Islet of Langerhans (tissue), 1 donor: ENCODE data around the gene PARP3.

Experiments used
- FAIRE-seq: peaks from one replicate; lab custom pipeline; 2011; peaks lifted over from hg19 to GRCh38; lab: Jason Lieb, UNC

Gene PARP3

GRCh38 chr3:51934139-51934850 is 7.9 kb upstream of the PARP3 start:
- no peak for FAIRE-seq

- FAIRE-seq: no peak
Measured at GRCh38 chr3:51934991-51935885, 6.9 kb upstream of the PARP3 start.

DNA sequence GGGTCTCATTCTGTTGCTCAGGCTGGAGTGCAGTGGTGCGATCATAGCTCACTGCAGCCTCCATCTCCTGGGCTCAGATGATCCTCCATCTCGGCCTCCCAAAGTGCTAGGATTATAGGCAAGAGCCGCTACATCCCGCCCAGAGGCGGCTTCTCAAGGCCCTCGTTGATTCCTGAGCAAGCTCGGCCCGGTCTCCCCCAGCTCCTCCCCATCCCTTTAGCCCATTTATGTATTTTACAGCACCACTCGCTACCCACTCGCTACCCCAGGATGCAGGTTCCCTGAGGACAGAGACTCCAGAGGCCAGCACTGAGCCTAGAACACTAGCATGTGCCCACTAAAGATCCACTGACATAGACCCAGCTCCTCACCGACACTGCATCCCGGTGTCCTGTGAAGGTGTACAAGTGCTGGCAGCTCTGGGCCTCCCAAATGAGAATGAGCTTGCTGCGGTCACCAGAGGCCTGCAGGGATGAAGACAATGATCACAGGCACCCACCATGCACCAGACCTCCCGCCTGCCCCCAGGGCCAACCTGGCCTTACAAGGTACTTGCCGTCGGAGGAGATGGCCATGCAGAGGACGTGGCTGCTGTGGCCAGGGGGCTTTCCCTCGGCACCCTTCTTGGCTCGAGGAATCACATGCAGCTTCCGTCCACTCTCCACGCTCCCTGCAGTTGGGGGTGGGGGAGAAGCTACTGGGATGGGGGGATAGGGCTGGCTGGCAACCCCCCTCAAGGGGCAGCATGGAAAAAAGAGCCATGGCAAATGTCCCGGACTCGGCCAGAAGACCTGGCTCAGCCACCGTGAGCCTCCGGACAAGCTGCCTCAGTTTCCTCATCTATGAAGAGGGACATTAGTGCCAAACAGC is 6.0 kb upstream of the PARP3 start:
- no peak for FAIRE-seq

DNA sequence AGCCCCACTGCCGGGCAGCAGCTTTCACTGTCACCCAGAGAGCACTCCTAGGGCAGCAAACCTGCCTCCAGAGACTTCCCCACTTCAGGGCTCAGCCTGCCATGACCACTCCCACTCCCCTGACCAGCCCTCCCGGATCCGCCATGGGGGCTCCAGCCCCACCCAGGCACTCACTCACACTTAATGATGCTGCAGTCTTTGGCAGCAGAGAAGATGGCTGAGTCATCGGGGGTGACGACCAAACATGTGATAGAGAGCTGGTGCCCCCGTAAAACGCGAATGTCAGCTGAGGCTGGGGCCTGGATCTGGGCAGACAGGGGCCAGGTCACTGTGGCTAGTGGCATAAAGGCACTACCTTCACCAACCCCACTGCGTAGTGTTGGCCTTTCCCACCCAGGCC is 5.1 kb upstream of the PARP3 start:
- FAIRE-seq: no peak

GRCh38 chr3:51937611-51938450 is 4.3 kb upstream of the PARP3 start:
- no peak for FAIRE-seq

DNA sequence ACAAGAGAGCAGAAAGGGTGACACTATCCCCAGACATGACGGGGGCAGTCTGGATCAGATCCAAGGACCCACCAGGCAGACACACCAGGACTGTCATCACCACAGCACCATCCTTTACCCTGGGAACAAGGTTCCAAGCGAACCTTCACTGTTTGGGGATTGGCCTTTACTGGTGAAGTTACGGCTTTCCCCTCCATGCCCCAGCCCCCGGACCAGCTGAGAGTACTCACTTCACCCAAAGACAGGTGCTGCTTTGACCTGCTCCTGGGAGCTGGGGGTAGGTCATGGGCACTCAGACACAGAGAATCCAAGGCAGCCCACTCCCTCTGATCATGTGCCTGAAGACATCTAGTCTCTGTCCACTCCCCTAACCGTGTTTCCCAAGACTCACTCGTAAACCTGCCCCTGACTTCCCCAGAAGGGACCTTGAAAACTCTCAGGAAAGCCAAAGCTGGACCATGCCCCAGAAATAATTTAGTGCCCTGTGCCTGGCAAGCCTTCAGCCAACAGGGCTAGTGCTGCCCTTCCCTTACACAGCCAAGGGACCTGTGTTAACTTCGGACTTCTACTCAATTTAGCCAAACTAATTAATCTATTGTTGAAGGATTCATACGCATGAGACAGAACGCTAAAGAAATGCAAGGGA is 3.3 kb upstream of the PARP3 start:
- FAIRE-seq: no peak

DNA sequence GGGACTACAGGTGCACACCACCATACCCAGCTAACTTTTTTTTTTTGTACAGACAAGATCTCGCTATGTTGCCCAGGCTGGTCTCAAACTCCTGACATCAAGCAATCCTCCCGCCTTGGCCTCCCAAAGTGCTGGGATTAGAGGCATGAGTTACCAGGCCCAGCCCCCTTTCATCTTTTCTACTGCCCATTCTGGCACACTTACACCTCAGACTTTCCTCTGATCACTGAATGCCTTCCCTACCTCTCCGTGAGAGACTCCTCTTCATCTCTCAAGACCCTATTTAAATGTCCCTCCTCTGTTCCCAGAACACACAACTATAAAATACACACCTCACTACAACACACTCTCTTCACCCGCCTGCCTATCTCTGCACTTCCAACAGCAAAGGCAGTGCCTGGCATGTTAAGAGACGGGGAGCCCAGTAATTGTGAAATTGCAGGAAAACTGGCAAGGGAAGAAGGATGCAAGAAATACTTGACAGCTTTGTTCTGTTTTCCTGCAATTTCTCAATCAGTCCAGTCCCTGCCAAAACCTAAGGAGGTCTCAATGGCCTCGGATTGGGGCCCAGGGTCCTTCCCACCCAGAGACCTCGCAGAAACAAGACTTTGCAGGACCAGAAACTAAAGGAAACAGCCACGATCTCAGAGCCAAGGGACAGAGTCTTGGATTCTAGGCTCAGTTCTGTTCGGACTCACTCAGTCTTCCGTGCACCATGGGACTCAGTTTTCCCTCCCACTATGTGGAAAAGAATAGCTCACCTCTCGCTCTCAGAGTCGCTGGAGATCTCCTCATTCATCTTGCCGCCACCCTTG is 1.3 kb upstream of the PARP3 start:
- no peak for FAIRE-seq

- FAIRE-seq: no peak
Measured at GRCh38 chr3:51941463-51941797, 733 bp upstream of the PARP3 start.

GRCh38 chr3:51942603-51943450 is 664 bp downstream of the PARP3 start:
- FAIRE-seq: no peak

DNA sequence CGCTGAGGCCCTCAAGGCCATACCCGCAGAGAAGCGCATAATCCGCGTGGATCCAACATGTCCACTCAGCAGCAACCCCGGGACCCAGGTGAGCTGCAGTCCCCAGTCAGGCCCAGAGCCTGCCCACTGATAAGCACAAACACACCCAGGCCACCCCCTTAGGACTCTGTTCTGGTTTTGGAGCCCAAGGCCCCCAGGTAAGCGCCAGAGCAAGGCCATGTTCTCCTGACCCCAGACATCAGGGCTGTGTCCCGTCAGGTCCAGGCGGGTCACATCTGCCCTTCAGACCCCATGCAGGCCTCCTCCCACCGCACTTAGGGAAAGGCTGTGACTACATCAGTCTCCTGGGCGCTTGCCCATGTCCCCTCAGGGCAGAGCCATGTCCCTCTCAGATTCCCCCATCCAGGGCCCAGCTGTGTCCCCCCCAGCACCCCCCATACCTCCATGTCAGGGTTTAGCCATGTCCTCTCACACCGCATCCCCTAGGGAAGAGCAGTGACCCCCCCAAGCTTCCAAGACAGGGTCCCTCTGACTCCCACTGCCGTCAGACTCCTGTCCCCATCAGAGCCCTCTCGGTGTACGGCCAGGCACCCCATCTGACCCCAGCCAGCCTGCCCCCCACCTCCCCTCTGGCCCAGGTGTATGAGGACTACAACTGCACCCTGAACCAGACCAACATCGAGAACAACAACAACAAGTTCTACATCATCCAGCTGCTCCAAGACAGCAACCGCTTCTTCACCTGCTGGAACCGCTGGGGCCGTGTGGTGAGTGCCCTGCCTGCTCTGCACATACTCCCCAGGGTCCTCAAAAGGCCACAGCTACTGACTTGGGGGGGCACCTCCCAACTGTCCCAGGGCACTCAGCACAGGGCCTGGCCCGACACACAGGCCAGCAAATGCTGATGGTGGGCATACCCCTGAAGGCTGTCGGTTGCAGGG is 1.6 kb downstream of the PARP3 start:
- no peak for FAIRE-seq

GRCh38 chr3:51944451-51945021 is 2.4 kb downstream of the PARP3 start:
- FAIRE-seq: no peak

DNA sequence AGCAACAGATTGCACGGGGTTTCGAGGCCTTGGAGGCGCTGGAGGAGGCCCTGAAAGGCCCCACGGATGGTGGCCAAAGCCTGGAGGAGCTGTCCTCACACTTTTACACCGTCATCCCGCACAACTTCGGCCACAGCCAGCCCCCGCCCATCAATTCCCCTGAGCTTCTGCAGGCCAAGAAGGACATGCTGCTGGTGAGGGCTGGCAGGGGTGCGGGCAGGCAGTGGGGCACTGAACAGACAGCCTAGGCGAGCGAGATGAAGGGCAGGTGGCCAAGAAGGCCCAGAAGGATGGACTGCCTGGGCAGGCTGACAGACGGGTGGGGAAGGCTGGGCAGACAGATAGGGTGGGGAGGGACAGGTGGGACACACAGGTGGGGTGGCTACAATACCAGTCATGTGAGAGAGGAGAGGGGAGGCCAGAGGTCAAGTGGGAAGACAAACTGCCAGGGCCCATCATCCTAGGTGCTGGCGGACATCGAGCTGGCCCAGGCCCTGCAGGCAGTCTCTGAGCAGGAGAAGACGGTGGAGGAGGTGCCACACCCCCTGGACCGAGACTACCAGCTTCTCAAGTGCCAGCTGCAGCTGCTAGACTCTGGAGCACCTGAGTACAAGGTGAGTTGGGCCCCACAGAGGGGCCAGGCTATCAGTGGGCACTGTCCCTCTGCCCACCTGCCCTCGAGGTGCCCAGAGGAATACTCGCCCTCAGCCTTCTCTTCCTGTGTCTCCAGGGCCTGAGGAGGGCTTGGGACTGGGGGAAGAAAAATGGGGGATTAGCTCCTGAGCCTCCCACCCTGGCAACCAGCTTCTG is 3.1 kb downstream of the PARP3 start:
- no peak for FAIRE-seq

DNA sequence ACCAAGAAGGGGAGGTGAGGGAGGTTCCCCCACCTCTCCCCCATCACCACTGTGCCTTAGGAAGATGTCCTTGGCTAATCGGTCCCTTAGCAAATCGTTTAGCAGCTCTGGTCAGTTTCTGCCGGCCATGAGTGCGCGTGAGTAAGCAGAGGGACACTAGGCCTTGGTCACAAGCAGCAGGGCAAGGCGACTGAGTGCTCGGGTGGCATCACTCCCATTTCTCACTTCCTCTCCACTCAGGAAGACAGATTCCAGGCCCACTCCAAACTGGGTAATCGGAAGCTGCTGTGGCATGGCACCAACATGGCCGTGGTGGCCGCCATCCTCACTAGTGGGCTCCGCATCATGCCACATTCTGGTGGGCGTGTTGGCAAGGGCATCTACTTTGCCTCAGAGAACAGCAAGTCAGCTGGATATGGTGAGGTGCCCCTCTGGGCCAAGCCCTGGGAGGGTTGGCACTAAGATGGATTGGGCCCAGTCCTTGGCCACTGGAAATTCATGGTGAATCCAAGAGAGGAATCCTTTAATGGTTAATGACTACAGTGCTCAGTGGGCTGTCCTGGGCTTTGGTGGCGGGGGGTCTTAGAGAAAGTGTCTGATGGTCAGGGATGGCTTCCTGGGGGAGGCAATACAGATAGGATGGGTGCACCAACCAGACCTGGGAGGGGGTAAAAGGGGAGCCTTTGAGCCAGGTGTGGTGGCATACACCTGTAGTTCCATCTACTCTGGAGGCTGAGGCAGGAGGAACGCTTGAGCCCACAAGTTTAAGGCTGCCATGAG is 4.0 kb downstream of the PARP3 start:
- FAIRE-seq: no peak

- no peak for FAIRE-seq
Measured at GRCh38 chr3:51946796-51947195, 4.6 kb downstream of the PARP3 start.

GRCh38 chr3:51947215-51947900 is 5.2 kb downstream of the PARP3 start:
- FAIRE-seq: no peak
